T-cell (primary cell): ENCODE data around the gene IFNA10. TPM values are rescaled to one million over a fixed set of nuclear protein-coding genes. Genes with fewer than 3 reads are reported as not detected.
"Not testable (repeated sequence)": the region's sequence is repeated elsewhere in the genome, so short reads cannot be mapped to it uniquely, and the experiment has no call there.

ENCODE experiments used
- ATAC-seq, 4 experiments: fragments of 200-7000 bp in 3 of 4; fragments of 150-1000 bp in 1 of 4; cut with Tn5 transposase; replicated peaks in 1 of 4; 1 replicate in 3 of 4; 2 replicates in 1 of 4; pipeline ENCODE4 v1.10.0; 2021; ENCODE audit warnings: moderate library complexity in 3 of 4, mild to moderate bottlenecking in 2 of 4, moderate number of reproducible peaks in 1 of 4
- CTCF ChIA-PET, 2 donors: fragments of 300-600 bp; sonication (Branson Sonifier 250); formaldehyde crosslinking; loops; one replicate each; lab custom pipeline; 2022; ENCODE audit warnings: antibody characterized with exemption in 2 of 2; lab: Charles Lee
- POLR2A ChIA-PET, 2 donors: fragments of 300-600 bp; sonication (Branson Sonifier 250); formaldehyde crosslinking; loops; one replicate each; lab custom pipeline; 2022; ENCODE audit warnings: antibody characterized with exemption in 2 of 2; lab: Charles Lee
- DNase-seq, 35 experiments: peaks; one replicate each; pipeline versions ENCODE4 v3.0.0 to v3.0.0-alpha.2; 2013 to 2023
- H3K27ac ChIP-seq: one replicate; pipeline ENCODE4 v1.5.1; 2013; ENCODE audit warnings: low read length
- H3K27me3 ChIP-seq, 2 experiments: replicated peaks in 1 of 2; 1 replicate in 1 of 2; 2 replicates in 1 of 2; pipeline versions ENCODE4 v1.6.1 to v1.7.0; 2013; ENCODE audit warnings: low read length in 1 of 2, mixed read lengths in 1 of 2; ENCODE audit not compliant: control insufficient read depth in 2 of 2, insufficient read depth in 2 of 2; ENCODE audit errors: extremely low read depth in 1 of 2
- H3K36me3 ChIP-seq, 2 donors: 1 replicate in 1 of 2; 2 replicates in 1 of 2; pipeline versions ENCODE4 v1.6.1 to v1.7.0; 2013; ENCODE audit warnings: low read length in 1 of 2; ENCODE audit not compliant: control insufficient read depth in 2 of 2, insufficient read depth in 1 of 2; ENCODE audit errors: extremely low read depth in 1 of 2
- H3K4me1 ChIP-seq, 2 experiments: 1 replicate in 1 of 2; 2 replicates in 1 of 2; pipeline versions ENCODE4 v1.6.1 to v1.7.0; 2013; ENCODE audit warnings: low read length in 2 of 2, mixed read lengths in 1 of 2; ENCODE audit not compliant: insufficient read depth in 2 of 2, control insufficient read depth in 1 of 2; ENCODE audit errors: extremely low read depth in 1 of 2
- H3K4me3 ChIP-seq, 2 donors: 1 replicate in 1 of 2; 2 replicates in 1 of 2; pipeline versions ENCODE4 v1.5.1 to v1.7.0; 2013; ENCODE audit warnings: mild to moderate bottlenecking in 2 of 2, low read length in 1 of 2, moderate library complexity in 1 of 2; ENCODE audit not compliant: control insufficient read depth in 1 of 2; ENCODE audit errors: extremely low read depth in 1 of 2
- H3K9me3 ChIP-seq: 2 replicates; pipeline ENCODE4 v1.7.0; 2013
- H3K27ac Mint-ChIP-seq, 2 donors: one replicate each; pipeline ENCODE4 v1.8.0; 2020 to 2021; ENCODE audit warnings: mild to moderate bottlenecking in 2 of 2, mixed read lengths in 2 of 2
- H3K27me3 Mint-ChIP-seq, 2 donors: one replicate each; pipeline ENCODE4 v1.8.0; 2021 to 2022; ENCODE audit warnings: mixed read lengths in 2 of 2
- H3K36me3 Mint-ChIP-seq: one replicate; pipeline ENCODE4 v1.8.0; 2021; ENCODE audit warnings: mixed read lengths
- H3K4me1 Mint-ChIP-seq, 3 donors: one replicate each; pipeline ENCODE4 v1.8.0; 2020 to 2022; ENCODE audit warnings: mixed read lengths in 3 of 3, mild to moderate bottlenecking in 1 of 3
- H3K4me3 Mint-ChIP-seq, 3 donors: one replicate each; pipeline ENCODE4 v1.8.0; 2020 to 2022; ENCODE audit warnings: mild to moderate bottlenecking in 3 of 3, mixed read lengths in 3 of 3, moderate library complexity in 3 of 3
- H3K9me3 Mint-ChIP-seq, 3 donors: one replicate each; pipeline ENCODE4 v1.8.0; 2020 to 2022; ENCODE audit warnings: mixed read lengths in 3 of 3
- WGBS: methylation state at CpG from one replicate; pipeline ENCODE4 v1.1.5; 2013; ENCODE audit warnings: missing lambda C conversion rate; ENCODE audit not compliant: insufficient coverage; 5-methylcytosine and 5-hydroxymethylcytosine counted together
- total RNA-seq, 35 experiments: library from RNA in 6 of 35; stranded (reverse) in 6 of 35; fragments of 120-200 nt in 1 of 35; gene quantifications; one replicate each; pipeline versions ENCODE4 v1.2.1 to v1.2.4 and lab custom pipeline; 2013 to 2026

IFNA10 gene
- total RNA-seq, 5 donors from 2014 or later (not counting 1 experiment from before 2014, with no cell fraction given): not detected

DNA sequence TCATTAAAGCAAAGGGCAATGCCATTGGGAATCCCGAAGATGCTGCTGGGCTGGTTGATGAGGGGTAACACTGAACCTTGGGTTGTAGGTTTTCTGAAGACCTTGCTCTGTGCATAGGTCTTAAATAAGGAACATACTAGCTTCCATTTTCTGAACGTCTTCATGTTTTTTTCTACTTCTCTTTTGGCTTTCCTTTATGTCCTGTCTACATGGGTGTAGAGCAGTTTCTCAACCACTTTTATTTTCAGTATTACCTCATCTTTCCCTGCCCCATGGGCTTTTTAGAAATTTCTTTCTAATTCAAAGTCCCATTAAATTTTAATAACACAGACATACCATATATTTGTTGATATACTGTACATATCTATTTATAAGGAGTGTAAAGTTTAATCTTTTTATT lies 33.0 kb upstream of the IFNA10 start, which contains the start of gene IFNA14:
Gene IFNA14, minus strand, starts transcription at position 95 of the 400 bp plus-strand sequence. Its CDS starts 70 bp downstream, at position 25.
- H3K27ac ChIP-seq: no peak within 1 kb of the TSS
- H3K4me1 ChIP-seq: peaks cover 0 to 6% of the 10 kb centered on the region in 2 experiments
- H3K27me3 Mint-ChIP-seq: peaks cover 7 to 10% of the 10 kb centered on the region in 2 donors
- ChIA-PET CTCF (interaction anchor here (0.6 to 1.2 kb wide), 2 partner anchors 13 to 541 kb away, joined by 3 read pairs; no protein-coding TSS in a partner anchor), POLR2A (no interaction called here)
- no CpG with 5 or more reads among the region's 2 CpGs for WGBS
- ATAC-seq (no peak), DNase-seq (no peak)
- H3K4me3 Mint-ChIP-seq: no peak within 1 kb of the TSS
- H3K27me3 ChIP-seq: no peaks in the 10 kb centered on the region
- no peak within 1 kb of the TSS for H3K4me3 ChIP-seq
- H3K9me3 ChIP-seq: no peaks in the 10 kb centered on the region
- no peaks in the 10 kb centered on the region for H3K36me3 ChIP-seq
- H3K9me3 Mint-ChIP-seq: no peaks in the 10 kb centered on the region
- peaks cover 11 to 15% (median 11%) of the 10 kb centered on the region in 3 donors for H3K4me1 Mint-ChIP-seq
- no peaks in the 10 kb centered on the region for H3K36me3 Mint-ChIP-seq
- no peak within 1 kb of the TSS for H3K27ac Mint-ChIP-seq

DNA sequence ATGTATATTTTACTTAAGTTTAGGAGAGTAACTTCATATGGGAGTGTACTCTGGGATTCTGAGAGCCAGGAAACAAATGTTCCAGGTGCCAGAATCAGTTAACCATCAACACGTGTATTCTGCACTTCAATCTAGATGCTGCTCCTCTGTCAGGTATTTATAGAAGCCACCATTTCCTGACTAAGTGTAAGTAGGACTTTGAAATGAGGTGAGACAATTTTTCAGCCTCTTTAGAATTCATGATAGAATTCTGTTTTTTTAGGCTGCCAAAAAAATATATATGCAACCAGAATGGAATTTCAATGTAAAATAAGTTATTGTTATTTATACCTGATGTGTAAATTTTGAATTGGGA lies 29.4 kb upstream of the IFNA10 start:
- Mint-ChIP-seq H3K4me3 (peak overlapping the region in 2 of 3 donors; percentile 50 to 63), H3K4me1 (peaks cover 11 to 15% (median 11%) of the 10 kb centered on the region in 3 donors)
- POLR2A ChIA-PET, H3K36me3 Mint-ChIP-seq, H3K9me3 ChIP-seq, H3K36me3 ChIP-seq, H3K9me3 Mint-ChIP-seq, H3K27me3 ChIP-seq, H3K27ac ChIP-seq, H3K27me3 Mint-ChIP-seq, H3K27ac Mint-ChIP-seq, H3K4me1 ChIP-seq, DNase-seq, H3K4me3 ChIP-seq: not testable (repeated sequence)
- peak in 1 of 4 experiments; percentile 57 for ATAC-seq
- WGBS: no CpG with 5 or more reads among the region's 1 CpG
- CTCF ChIA-PET: interaction anchor here (0.6 to 1.8 kb wide), 15 partner anchors 16 to 864 kb away, joined by 3 to 7 read pairs (median 3); no protein-coding TSS in a partner anchor

DNA sequence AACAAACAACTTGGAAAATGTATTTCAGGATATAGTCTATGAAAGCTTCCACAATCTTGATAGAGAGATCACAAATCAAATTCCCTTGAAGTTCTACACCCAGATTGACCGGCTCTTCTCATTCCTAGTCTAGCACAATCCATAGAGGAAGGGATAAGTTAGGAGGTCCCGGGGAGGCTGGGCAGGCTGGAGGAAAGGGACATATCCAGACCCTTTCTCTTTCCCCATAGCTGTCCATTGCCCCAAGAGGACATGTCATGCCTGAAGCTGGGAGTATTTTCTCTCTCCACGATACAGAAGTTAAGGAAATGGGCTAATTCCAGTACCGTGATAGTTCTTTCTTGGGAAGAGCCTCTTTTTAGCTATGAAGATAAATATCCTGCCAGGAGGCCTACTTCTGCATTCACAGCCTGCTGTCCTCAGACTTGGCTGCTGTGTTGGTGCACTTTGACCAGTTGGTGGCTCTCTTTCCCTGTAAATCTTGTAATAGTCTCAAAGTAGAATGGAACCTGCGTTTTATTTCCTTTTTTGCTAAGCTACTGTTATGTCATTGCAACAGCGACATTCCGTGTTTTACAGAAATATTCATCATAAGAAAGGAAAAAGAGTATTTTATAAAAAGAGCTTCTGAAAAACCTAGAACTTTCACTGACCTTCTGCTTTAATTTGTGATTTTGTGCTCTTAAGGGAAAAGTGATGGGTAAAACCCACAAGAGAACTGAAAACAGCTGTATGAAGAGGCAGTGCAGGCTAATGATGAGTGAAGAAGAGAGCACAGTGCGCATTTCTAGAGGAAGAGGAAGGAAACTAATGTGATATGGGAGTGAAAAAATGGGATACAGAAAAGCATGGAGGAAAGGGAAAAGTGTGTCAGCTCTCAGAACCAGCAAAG lies 28.8 kb upstream of the IFNA10 start:
- peak in 14 of 35 experiments; percentile 4 to 61 (median 14) for DNase-seq
- H3K9me3 ChIP-seq, H3K36me3 ChIP-seq, H3K9me3 Mint-ChIP-seq, H3K4me1 ChIP-seq, H3K4me3 ChIP-seq, H3K36me3 Mint-ChIP-seq, H3K27me3 ChIP-seq, H3K27me3 Mint-ChIP-seq, H3K27ac ChIP-seq: not testable (repeated sequence)
- POLR2A ChIA-PET: interaction anchor here in 1 of 2 donors (0.6 kb wide), 1 partner anchor 1169 kb away, joined by 3 read pairs; no protein-coding TSS in a partner anchor
- Mint-ChIP-seq H3K4me3 (peak overlapping the region; percentile 25 to 63 (median 50)), H3K4me1 (peaks cover 11 to 15% (median 11%) of the 10 kb centered on the region in 3 donors), H3K27ac (peak overlapping the region; percentile 24 to 59)
- 0% methylated on average over 1 of the region's 8 CpGs for WGBS
- peak; percentile 67 to 88 (median 76) for ATAC-seq
- CTCF ChIA-PET: interaction anchor here (0.6 to 1.8 kb wide), 17 partner anchors 13 to 863 kb away, joined by 3 to 7 read pairs (median 3); no protein-coding TSS in a partner anchor

DNA sequence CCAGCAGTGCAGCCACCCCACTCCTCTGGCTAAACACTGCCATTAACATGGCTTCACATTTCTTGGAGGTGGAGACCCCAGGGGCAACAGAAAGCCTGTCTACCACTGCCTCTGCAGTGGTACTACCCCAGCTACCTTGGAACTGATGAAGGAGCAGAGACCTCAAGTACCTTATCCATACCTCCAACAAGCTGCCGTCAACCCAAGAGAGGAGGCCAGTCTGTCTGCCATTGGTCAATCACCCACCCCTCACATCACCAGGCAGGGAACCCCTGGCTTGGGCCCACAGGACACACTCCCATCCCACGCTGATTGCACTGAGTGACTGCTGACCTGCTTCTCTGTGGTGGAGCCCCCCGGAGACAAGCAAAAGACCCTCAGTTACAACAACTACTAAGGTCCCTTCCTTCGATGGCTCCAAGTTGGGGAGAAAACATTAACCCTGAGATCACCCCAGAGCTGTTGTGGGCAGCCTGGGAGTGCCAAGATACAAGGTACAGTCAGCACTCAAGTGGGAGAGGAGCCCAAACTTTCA lies 27.3 kb upstream of the IFNA10 start:
- Histone ChIP-seq H3K4me1 (peaks cover 0 to 6% of the 10 kb centered on the region in 2 experiments), H3K27ac (no peak overlapping the region), H3K36me3 (no peaks in the 10 kb centered on the region), H3K4me3 (no peak overlapping the region), H3K27me3 (no peaks in the 10 kb centered on the region), H3K9me3 (no peaks in the 10 kb centered on the region)
- DNase-seq (no peak), ATAC-seq (no peak)
- Mint-ChIP-seq H3K4me3 (no peak overlapping the region), H3K27ac (no peak overlapping the region), H3K27me3 (peaks cover 4% of the 10 kb centered on the region in 2 donors), H3K4me1 (peaks cover 11 to 15% (median 11%) of the 10 kb centered on the region in 3 donors), H3K36me3 (no peaks in the 10 kb centered on the region), H3K9me3 (no peaks in the 10 kb centered on the region)
- POLR2A ChIA-PET: no interaction called here
- CTCF ChIA-PET: interaction anchor here in 1 of 2 donors (0.5 kb wide), 1 partner anchor 162 kb away, joined by 3 read pairs; no protein-coding TSS in a partner anchor
- WGBS: 90% methylated on average over 2 of the region's 4 CpGs

DNA sequence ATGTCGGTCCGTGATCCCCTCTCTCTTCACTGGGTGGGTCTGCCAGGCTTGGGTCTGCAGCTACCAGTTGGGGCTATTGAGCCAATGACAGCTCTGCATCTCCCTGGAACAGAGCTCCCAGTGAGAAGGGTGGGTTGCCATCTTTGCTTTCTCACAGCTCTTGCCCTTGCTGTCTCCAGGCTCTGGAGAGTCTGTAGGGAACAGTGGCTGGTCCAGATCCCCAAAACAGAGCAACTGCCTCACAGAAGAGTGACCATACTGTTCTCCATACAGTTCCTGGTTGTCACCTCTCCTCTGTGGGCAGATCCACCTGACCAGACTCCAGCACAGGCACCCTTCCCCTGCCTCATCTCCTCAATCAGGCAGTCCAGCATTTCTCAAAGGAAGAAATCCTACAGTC lies 26.3 kb upstream of the IFNA10 start:
- ChIA-PET CTCF (no interaction called here), POLR2A (no interaction called here)
- no peaks in the 10 kb centered on the region for H3K27me3 ChIP-seq
- no peak overlapping the region for H3K4me3 Mint-ChIP-seq
- no peaks in the 10 kb centered on the region for H3K36me3 ChIP-seq
- H3K4me1 ChIP-seq: peaks cover 0 to 6% of the 10 kb centered on the region in 2 experiments
- no peak overlapping the region for H3K4me3 ChIP-seq
- peaks cover 11 to 15% (median 11%) of the 10 kb centered on the region in 3 donors for H3K4me1 Mint-ChIP-seq
- H3K36me3 Mint-ChIP-seq: no peaks in the 10 kb centered on the region
- ATAC-seq (no peak), DNase-seq (no peak)
- H3K27ac ChIP-seq: no peak overlapping the region
- H3K9me3 ChIP-seq: no peaks in the 10 kb centered on the region
- peaks cover under 1 to 3% of the 10 kb centered on the region in 2 donors for H3K27me3 Mint-ChIP-seq
- no peaks in the 10 kb centered on the region for H3K9me3 Mint-ChIP-seq
- 100% methylated on average over 2 of the region's 2 CpGs for WGBS
- no peak overlapping the region for H3K27ac Mint-ChIP-seq

DNA sequence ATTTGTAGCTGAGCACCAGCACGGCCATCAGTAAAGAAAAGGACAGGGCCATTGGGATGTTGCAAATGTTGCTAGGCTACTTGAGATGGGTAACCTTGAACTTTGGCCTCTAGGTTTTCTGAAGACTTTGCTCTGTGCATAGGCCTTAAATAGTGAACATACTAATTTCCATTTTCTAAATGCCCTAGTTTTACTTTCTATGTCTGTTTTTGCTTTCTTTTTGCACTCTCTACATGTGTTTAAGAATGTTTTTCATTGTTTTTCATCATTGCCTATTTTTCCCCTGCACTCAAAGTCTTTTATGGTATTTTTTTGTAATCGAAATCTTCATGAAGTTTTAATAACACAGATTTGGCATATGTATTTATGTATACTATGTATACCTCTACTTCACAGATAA lies 21.2 kb upstream of the IFNA10 start, which contains the start of gene IFNA17:
Gene IFNA17, minus strand, starts transcription at position 101 of the 400 bp plus-strand sequence. Its CDS starts 49 bp downstream, at position 52.
- no peak within 1 kb of the TSS for H3K4me3 ChIP-seq
- ChIA-PET POLR2A (no interaction called here), CTCF (interaction anchor here in 1 of 2 donors (0.7 kb wide), 1 partner anchor 98 kb away, joined by 4 read pairs; no protein-coding TSS in a partner anchor)
- H3K27me3 ChIP-seq: no peaks in the 10 kb centered on the region
- no peak within 1 kb of the TSS for H3K4me3 Mint-ChIP-seq
- no peaks in the 10 kb centered on the region for H3K36me3 Mint-ChIP-seq
- no peaks in the 10 kb centered on the region for H3K9me3 Mint-ChIP-seq
- H3K4me1 Mint-ChIP-seq: no peaks in the 10 kb centered on the region
- H3K9me3 ChIP-seq: no peaks in the 10 kb centered on the region
- no peak for ATAC-seq
- H3K27me3 Mint-ChIP-seq: peaks cover 0 to 8% of the 10 kb centered on the region in 2 donors
- no peak for DNase-seq
- no peaks in the 10 kb centered on the region for H3K4me1 ChIP-seq
- H3K27ac ChIP-seq: no peak within 1 kb of the TSS
- no peaks in the 10 kb centered on the region for H3K36me3 ChIP-seq
- WGBS: no CpG with 5 or more reads among the region's 2 CpGs
- H3K27ac Mint-ChIP-seq: no peak within 1 kb of the TSS
